K562 (cell line): Measurements from ENCODE around the gene LEUTX. TPM values are rescaled to one million over a fixed set of nuclear protein-coding genes. Genes with fewer than 3 reads are reported as not detected.

Experiments used
- ATAC-seq: fragments of 200-7000 bp; cut with Tn5 transposase; 3 replicates; pipeline ENCODE4 v1.9.1; 2020; ENCODE audit warnings: moderate library complexity
- BruUV-seq: library from RNA; stranded (reverse); fragments of 400-500 nt; replicated peaks from 2 replicates; lab custom pipeline; 2021; lab: Mats Ljungman, UMichigan
- CTCF ChIA-PET: fragments of 300-600 bp; formaldehyde crosslinking; extraction: SDS; loops from one replicate; lab custom pipeline; 2021; ENCODE audit warnings: low intra/inter-chr PET ratio; lab: Yijun Ruan, JAX
- POLR2A ChIA-PET: fragments of 300-600, 350-650 bp; sonication (Branson Sonifier 250); formaldehyde crosslinking; extraction: SDS; loops from one replicate; lab custom pipeline; 2021; ENCODE audit warnings: antibody characterized with exemption, inconsistent platforms; lab: Yijun Ruan, JAX
- DNase-seq, 4 experiments: peaks; one replicate each; pipeline versions ENCODE4 v3.0.0 to v3.0.0-alpha.2; 2011 to 2018; ENCODE audit warnings: low spot score in 3 of 4, mixed read lengths in 3 of 4; ENCODE audit errors: extremely low read depth in 1 of 4
- FAIRE-seq: peaks from 2 replicates; lab custom pipeline; 2011; peaks lifted over from hg19 to GRCh38; lab: Jason Lieb, UNC
- H2AFZ ChIP-seq: 2 replicates; pipeline ENCODE4 v1.6.0; 2011; ENCODE audit warnings: low read depth, low read length, control low read depth, inconsistent platforms
- H3K27ac ChIP-seq: fragments of 200-600 bp; 3 replicates; pipeline ENCODE4 v1.8.0; 2011; ENCODE audit warnings: low read depth, mild to moderate bottlenecking, control low read depth, inconsistent platforms, low read length, moderate library complexity, mixed read lengths; ENCODE audit errors: extremely low read depth
- H3K27me3 ChIP-seq, 2 experiments: fragments of 300-600 bp in 1 of 2; 2 replicates in 1 of 2; 3 replicates in 1 of 2; pipeline versions ENCODE4 v1.6.0 to v1.8.0; 2011; ENCODE audit warnings: inconsistent platforms in 2 of 2, low read length in 2 of 2, mild to moderate bottlenecking in 1 of 2, mixed read lengths in 1 of 2, moderate library complexity in 1 of 2; ENCODE audit not compliant: control insufficient read depth in 2 of 2, insufficient read depth in 2 of 2
- H3K36me3 ChIP-seq: fragments of 300-600 bp; 3 replicates; pipeline ENCODE4 v1.8.0; 2011; ENCODE audit warnings: mild to moderate bottlenecking, low read length, inconsistent platforms; ENCODE audit not compliant: control insufficient read depth, insufficient read depth
- H3K4me1 ChIP-seq, 2 experiments: fragments of 200-600 bp in 1 of 2; replicated peaks in 1 of 2; 2 replicates in 1 of 2; 3 replicates in 1 of 2; pipeline versions ENCODE4 v1.5.1 to v1.8.0; 2011; ENCODE audit warnings: inconsistent platforms in 2 of 2, low read length in 2 of 2, mild to moderate bottlenecking in 1 of 2, mixed read lengths in 1 of 2, moderate library complexity in 1 of 2; ENCODE audit not compliant: control insufficient read depth in 2 of 2, insufficient read depth in 2 of 2
- H3K4me2 ChIP-seq: 2 replicates; pipeline ENCODE4 v1.6.1; 2011; ENCODE audit warnings: low read length, control low read depth, inconsistent platforms, mixed read lengths; ENCODE audit not compliant: insufficient read depth
- H3K4me3 ChIP-seq: fragments of 200-600 bp; sonication (generic), shearing (Covaris generic); 2 replicates; pipeline ENCODE4 v1.5.1; 2016; ENCODE audit warnings: control low read depth, inconsistent platforms
- H3K79me2 ChIP-seq: fragments of 200-600 bp; 3 replicates; pipeline ENCODE4 v1.8.0; 2011; ENCODE audit warnings: low read length, inconsistent platforms; ENCODE audit not compliant: control insufficient read depth, insufficient read depth
- H3K9ac ChIP-seq, 2 experiments: 2 replicates each; pipeline versions ENCODE4 v1.6.0 to v1.6.1; 2011; ENCODE audit warnings: low read depth in 2 of 2, low read length in 2 of 2, control low read depth in 1 of 2, inconsistent platforms in 1 of 2, mild to moderate bottlenecking in 1 of 2, mixed read lengths in 1 of 2; ENCODE audit not compliant: insufficient read depth in 1 of 2
- H3K9me1 ChIP-seq: one replicate; pipeline ENCODE4 v1.6.0; 2011; ENCODE audit warnings: inconsistent platforms, mild to moderate bottlenecking, low read length, moderate library complexity; ENCODE audit not compliant: control insufficient read depth, insufficient read depth
- H3K9me3 ChIP-seq: replicated peaks from 2 replicates; pipeline ENCODE4 v1.5.1; 2011; ENCODE audit warnings: low read depth, low read length, inconsistent platforms; ENCODE audit not compliant: control insufficient read depth, insufficient read depth
- H4K20me1 ChIP-seq: replicated peaks from 2 replicates; pipeline ENCODE4 v1.6.1; 2011; ENCODE audit warnings: low read length, inconsistent platforms, mixed read lengths; ENCODE audit not compliant: control insufficient read depth, insufficient read depth
- CBFA2T2 ChIP-seq: fragments of 450-650 bp; conservative IDR thresholded peaks from 2 replicates; pipeline ENCODE4 v1.6.1; 2017; ENCODE audit warnings: mild to moderate bottlenecking
- CREBBP ChIP-seq: IDR thresholded peaks from one replicate; pipeline ENCODE4 v1.6.1; 2012; ENCODE audit warnings: low read depth, mild to moderate bottlenecking, control low read depth, inconsistent platforms, low read length
- ID3 ChIP-seq, 2 experiments: fragments of 250-450 bp in 1 of 2; fragments of 450-650 bp in 1 of 2; sonication (Bioruptor Pico) in 1 of 2; IDR thresholded peaks; 2 replicates each; pipeline versions ENCODE4 v1.6.1 to v1.8.0; 2016 to 2021; ENCODE audit warnings: mild to moderate bottlenecking in 2 of 2, moderate library complexity in 2 of 2, missing compliant biosample characterization in 1 of 2, missing genetic modification characterization in 1 of 2
- RAD51 ChIP-seq: fragments of 450-650 bp; IDR thresholded peaks from 2 replicates; pipeline ENCODE4 v1.7.1; 2016; ENCODE audit warnings: low read depth, mild to moderate bottlenecking, borderline replicate concordance
- TFE3 ChIP-seq: fragments of 450-650 bp; formaldehyde crosslinking; IDR thresholded peaks from 2 replicates; pipeline ENCODE4 v1.4.0; 2020; ENCODE audit warnings: mild to moderate bottlenecking, mixed read lengths
- TOE1 ChIP-seq, 2 experiments: fragments of 450-650 bp in 1 of 2; sonication (generic) in 1 of 2; formaldehyde crosslinking in 1 of 2; IDR thresholded peaks; 2 replicates each; pipeline versions ENCODE4 v1.7.1 to v1.8.0; 2016 to 2022; ENCODE audit warnings: borderline replicate concordance in 2 of 2, mild to moderate bottlenecking in 2 of 2, antibody characterized with exemption in 1 of 2, inconsistent platforms in 1 of 2, low read depth in 1 of 2, missing genetic modification reagents in 1 of 2, moderate library complexity in 1 of 2
- USF2 ChIP-seq: sonication (generic); formaldehyde crosslinking; IDR thresholded peaks from 2 replicates; pipeline ENCODE4 v1.5.0; 2020; ENCODE audit warnings: missing genetic modification reagents
- ZNF766 ChIP-seq: fragments of 200-800 bp; sonication (Bioruptor generic); conservative IDR thresholded peaks from 2 replicates; pipeline ENCODE4 v1.6.1; 2016; ENCODE audit warnings: missing genetic modification characterization, missing compliant biosample characterization
- WGBS: fragments of 100-300 bp; shearing (Covaris generic); methylation state at CpG from one replicate; pipeline ENCODE4 v1.1.6; 2016; ENCODE audit warnings: low coverage, mixed read lengths; ENCODE audit not compliant: insufficient coverage; ENCODE audit errors: missing lambda C conversion rate; 5-methylcytosine and 5-hydroxymethylcytosine counted together
- in situ Hi-C: fragments of 300-500 bp; cut with MboI; formaldehyde crosslinking; loops from 4 replicates; pipeline ENCODE4 v1.15.0; 2018; ENCODE audit warnings: inconsistent platforms, mixed read lengths
- intact Hi-C: fragments of 100-400 bp; cut with micrococcal nuclease; formaldehyde crosslinking; loops from 2 replicates; pipeline ENCODE4 v1.14.2; 2022
- polyA plus RNA-seq, 8 experiments: library from polyadenylated mRNA; depleted of rRNA in 4 of 8; stranded (reverse) in 5 of 8; unstranded in 3 of 8; fragments of >200 nt; fragmentation: Nextera tagmentation in 2 of 8; fragmentation: Illumina TruSeq in 1 of 8; extraction: Ambion mirVana in 2 of 8; extraction: Trizol in 1 of 8; gene quantifications; 2 replicates each; pipeline versions ENCODE4 v1.2.1 to v1.2.3, GENCODE V29; 2011 to 2014; ENCODE audit warnings: inconsistent platforms in 1 of 8, missing spikeins in 1 of 8
- total RNA-seq, 7 experiments: library from RNA; depleted of rRNA in 6 of 7; stranded (reverse); fragments of >200 nt in 6 of 7; fragmentation: Illumina TruSeq in 2 of 7; extraction: Trizol in 2 of 7; gene quantifications; 2 replicates each; pipeline versions ENCODE4 v1.2.1 to v1.2.3, GENCODE V29; 2011 to 2021; ENCODE audit warnings: low replicate concordance in 1 of 7

Gene LEUTX
- total and polyA plus RNA-seq, 9 of the 15 experiments (the other 6 are each of a cell fraction or from before 2014, with no cell fraction given) = not detected

- intact Hi-C loops = no loop called here
- H3K36me3 ChIP-seq = no peaks in the 10 kb centered on the region
- H2AFZ ChIP-seq = no peak overlapping the region
- in situ Hi-C loops = no loop called here
- no peaks in the 10 kb centered on the region for H3K9me3 ChIP-seq
- TF ChIP-seq ZNF766 (no peak), TFE3 (CRISPR knock-in tag) (peak; percentile 87), CREBBP (no peak), ID3 (CRISPR knock-in tag; IDR thresholded peaks at IDR 0.05) (no peak), ID3 (tag; IDR thresholded peaks at IDR 0.05) (no peak), USF2 (0 out of 2 replicates have a peak, but pooled peaks have one; percentile 9), TOE1 (IDR thresholded peaks at IDR 0.05; ENCODE audit: borderline replicate concordance) (0 out of 2 replicates have a peak, but pooled peaks have one; percentile 52), TOE1 (CRISPR knock-in tag; IDR thresholded peaks at IDR 0.05; ENCODE audit: borderline replicate concordance, low read depth) (no peak), RAD51 (peak; percentile 77), CBFA2T2 (peak; percentile 35; the same call in 1 of the 2 replicates)
- no peak overlapping the region for H3K9ac ChIP-seq
- ATAC-seq (no peak), DNase-seq (peak in 2 of 4 experiments; percentile 19 to 23), FAIRE-seq (no peak)
- no peaks in the 10 kb centered on the region for H4K20me1 ChIP-seq
- H3K27me3 ChIP-seq = peaks cover 0 to 8% of the 10 kb centered on the region in 2 experiments; a peak in 2 of 5 replicates
- H3K27ac ChIP-seq = no peak overlapping the region
- 5% methylated on average over 4 of the region's 4 CpGs for WGBS
- H3K4me1 ChIP-seq = no peaks in the 10 kb centered on the region
- CTCF ChIA-PET = no interaction called here
- H3K4me2 ChIP-seq = no peak overlapping the region
- H3K4me3 ChIP-seq = no peak overlapping the region
- no peaks in the 10 kb centered on the region for H3K79me2 ChIP-seq
- POLR2A ChIA-PET = no interaction called here
- BruUV-seq = no TSS peak
- H3K9me1 ChIP-seq = no peaks in the 10 kb centered on the region
Observed at GRCh38 chr19:39729594-39729993, 49.1 kb upstream of the LEUTX start.
